ENCODE measurements around the gene SCP2. TPM values are rescaled to one million over a fixed set of nuclear protein-coding genes. Genes with fewer than 3 reads are reported as not detected.
A peak's percentile ranks its signal among the peaks of the same experiment; 100 is the strongest.

Gene SCP2
- total RNA-seq, 2 donors from 2014 or later, result 69.3 to 99.4 TPM

GRCh38 chr1:52913014-52913413 is 14.1 kb upstream of the SCP2 start:
- no peaks in the 10 kb centered on the region for H3K9me3 Mint-ChIP-seq

GRCh38 chr1:52913537-52913936 is 13.5 kb upstream of the SCP2 start:
- TF ChIP-seq CTCF (conservative IDR thresholded peaks at IDR 0.05), result peak; percentile 57
- Mint-ChIP-seq H3K27me3 (ENCODE audit: insufficient read depth) (no peaks in the 10 kb centered on the region), H3K36me3 (ENCODE audit: low read depth) (no peaks in the 10 kb centered on the region), H3K27ac (no peak overlapping the region), H3K4me1 (peaks cover 7% of the 10 kb centered on the region), H3K4me3 (no peak overlapping the region), H3K9me3 (no peaks in the 10 kb centered on the region)
- H3K27me3 ChIP-seq (ENCODE audit: control insufficient read depth, insufficient read depth, low read length, poor library complexity, severe bottlenecking), result no peaks in the 10 kb centered on the region
- WGBS, 2 experiments (ENCODE audit: insufficient coverage in 1 of 2, insufficient read length in 1 of 2), result 77 to 94% methylated on average over 5 to 7 of the region's 8 CpGs
- H3K36me3 ChIP-seq (ENCODE audit: control insufficient read depth, insufficient read depth, low read length), result no peaks in the 10 kb centered on the region
- no peak overlapping the region for H3K27ac ChIP-seq (ENCODE audit: low read depth, low read length)
- DNase-seq, result peak; percentile 70
- H3K4me1 ChIP-seq (ENCODE audit: control insufficient read depth, insufficient read depth, low read length), result no peaks in the 10 kb centered on the region
- no peak overlapping the region for H3K4me3 ChIP-seq (ENCODE audit: low read length)
- no peaks in the 10 kb centered on the region for H3K9me3 ChIP-seq (ENCODE audit: control insufficient read depth, low read length)
- no peak overlapping the region for H3K9ac ChIP-seq (ENCODE audit: extremely low read depth, low read length, poor library complexity, severe bottlenecking)

More at GRCh38 chr1:52913014-52913413, 14.1 kb upstream of the SCP2 start:
- no peak overlapping the region for H3K4me3 Mint-ChIP-seq
- H3K4me3 ChIP-seq (ENCODE audit: low read length), result no peak overlapping the region
- no peaks in the 10 kb centered on the region for H3K36me3 Mint-ChIP-seq (ENCODE audit: low read depth)
- no peak overlapping the region for H3K27ac Mint-ChIP-seq
- no peak for TF ChIP-seq CTCF (conservative IDR thresholded peaks at IDR 0.05)
- H3K4me1 ChIP-seq (ENCODE audit: control insufficient read depth, insufficient read depth, low read length), result no peaks in the 10 kb centered on the region
- no peaks in the 10 kb centered on the region for H3K36me3 ChIP-seq (ENCODE audit: control insufficient read depth, insufficient read depth, low read length)
- H3K27me3 Mint-ChIP-seq (ENCODE audit: insufficient read depth), result no peaks in the 10 kb centered on the region
- no peaks in the 10 kb centered on the region for H3K27me3 ChIP-seq (ENCODE audit: control insufficient read depth, insufficient read depth, low read length, poor library complexity, severe bottlenecking)
- no peaks in the 10 kb centered on the region for H3K9me3 ChIP-seq (ENCODE audit: control insufficient read depth, low read length)
- H3K9ac ChIP-seq (ENCODE audit: extremely low read depth, low read length, poor library complexity, severe bottlenecking), result no peak overlapping the region
- peaks cover 7% of the 10 kb centered on the region for H3K4me1 Mint-ChIP-seq
- H3K27ac ChIP-seq (ENCODE audit: low read depth, low read length), result no peak overlapping the region
- DNase-seq, result no peak
- 97 to 98% methylated on average over 3 of the region's 3 CpGs for WGBS, 2 experiments (ENCODE audit: insufficient coverage in 1 of 2, insufficient read length in 1 of 2)

GRCh38 chr1:52914463-52914862 is 12.6 kb upstream of the SCP2 start:
- H3K9me3 Mint-ChIP-seq, result no peaks in the 10 kb centered on the region
- Histone ChIP-seq H3K9me3 (ENCODE audit: control insufficient read depth, low read length) (no peaks in the 10 kb centered on the region), H3K4me1 (ENCODE audit: control insufficient read depth, insufficient read depth, low read length) (no peaks in the 10 kb centered on the region)

More at GRCh38 chr1:52914463-52914862, 12.6 kb upstream of the SCP2 start:
- Histone ChIP-seq H3K36me3 (ENCODE audit: control insufficient read depth, insufficient read depth, low read length) (no peaks in the 10 kb centered on the region), H3K9ac (ENCODE audit: extremely low read depth, low read length, poor library complexity, severe bottlenecking) (no peak overlapping the region), H3K4me3 (ENCODE audit: low read length) (no peak overlapping the region), H3K27ac (ENCODE audit: low read depth, low read length) (no peak overlapping the region), H3K27me3 (ENCODE audit: control insufficient read depth, insufficient read depth, low read length, poor library complexity, severe bottlenecking) (no peaks in the 10 kb centered on the region)
- Mint-ChIP-seq H3K27ac (no peak overlapping the region), H3K27me3 (ENCODE audit: insufficient read depth) (no peaks in the 10 kb centered on the region), H3K36me3 (ENCODE audit: low read depth) (peaks cover 7% of the 10 kb centered on the region), H3K4me1 (peaks cover 7% of the 10 kb centered on the region), H3K4me3 (no peak overlapping the region)
- 85 to 86% methylated on average over 2 to 5 of the region's 5 CpGs for WGBS, 2 experiments (ENCODE audit: insufficient coverage in 1 of 2, insufficient read length in 1 of 2)
- TF ChIP-seq CTCF (conservative IDR thresholded peaks at IDR 0.05), result no peak
- DNase-seq, result no peak

Measured in endodermal cell (in vitro differentiated cells).